ENCODE measurements around the gene TMEM237.

DNA sequence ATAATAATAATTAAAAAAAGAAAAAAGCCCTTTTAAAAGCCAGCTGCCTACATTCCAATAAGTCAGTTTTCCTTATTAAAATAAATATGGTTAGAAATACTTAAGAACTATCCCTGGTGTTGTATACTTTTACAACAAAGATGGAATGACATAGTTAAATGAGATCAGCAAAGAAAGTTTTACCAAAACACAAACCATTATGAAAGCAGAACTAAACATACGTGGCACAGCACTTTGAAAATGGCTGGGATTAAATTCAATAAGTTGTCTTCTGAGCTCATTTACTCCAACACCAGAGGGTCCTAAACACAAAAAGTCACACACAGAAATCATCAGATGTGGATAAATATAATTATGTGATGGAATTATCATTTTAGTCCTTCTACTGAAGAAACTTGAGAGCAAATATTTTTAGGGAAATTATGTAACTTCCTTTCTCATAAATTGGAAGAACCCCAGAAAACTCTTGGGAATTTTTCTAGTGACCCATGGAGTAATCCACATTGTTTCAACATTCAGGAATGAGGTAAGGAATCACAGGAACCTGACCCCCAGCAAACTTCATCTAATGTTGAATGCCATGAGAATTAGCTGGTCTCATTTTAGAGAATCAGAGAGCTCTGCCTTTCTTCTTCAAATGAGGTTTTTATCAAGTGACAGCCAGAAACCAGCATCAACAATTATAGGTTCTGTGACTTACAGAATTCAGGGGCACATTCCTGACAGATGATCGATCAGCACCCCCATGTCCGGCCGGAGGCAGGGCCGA lies 11.5 kb upstream of the TMEM237 start:
- no peak for TF ChIP-seq POLR2A (IDR thresholded peaks at IDR 0.05)
- TF ChIP-seq, protein P1, sequence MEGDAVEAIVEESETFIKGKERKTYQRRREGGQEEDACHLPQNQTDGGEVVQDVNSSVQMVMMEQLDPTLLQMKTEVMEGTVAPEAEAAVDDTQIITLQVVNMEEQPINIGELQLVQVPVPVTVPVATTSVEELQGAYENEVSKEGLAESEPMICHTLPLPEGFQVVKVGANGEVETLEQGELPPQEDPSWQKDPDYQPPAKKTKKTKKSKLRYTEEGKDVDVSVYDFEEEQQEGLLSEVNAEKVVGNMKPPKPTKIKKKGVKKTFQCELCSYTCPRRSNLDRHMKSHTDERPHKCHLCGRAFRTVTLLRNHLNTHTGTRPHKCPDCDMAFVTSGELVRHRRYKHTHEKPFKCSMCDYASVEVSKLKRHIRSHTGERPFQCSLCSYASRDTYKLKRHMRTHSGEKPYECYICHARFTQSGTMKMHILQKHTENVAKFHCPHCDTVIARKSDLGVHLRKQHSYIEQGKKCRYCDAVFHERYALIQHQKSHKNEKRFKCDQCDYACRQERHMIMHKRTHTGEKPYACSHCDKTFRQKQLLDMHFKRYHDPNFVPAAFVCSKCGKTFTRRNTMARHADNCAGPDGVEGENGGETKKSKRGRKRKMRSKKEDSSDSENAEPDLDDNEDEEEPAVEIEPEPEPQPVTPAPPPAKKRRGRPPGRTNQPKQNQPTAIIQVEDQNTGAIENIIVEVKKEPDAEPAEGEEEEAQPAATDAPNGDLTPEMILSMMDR (IDR thresholded peaks at IDR 0.05) = no peak
- TF ChIP-seq EP300 (IDR thresholded peaks at IDR 0.05) = no peak
